GM18519 (cell line): Measurements from ENCODE around the gene TPRN.

Source experiments
- ATAC-seq: cut with Tn5 transposase; IDR thresholded peaks from one replicate; pipeline ENCODE4 v1.9.1; 2021; ENCODE audit warnings: mild to moderate bottlenecking, moderate library complexity; ENCODE audit not compliant: unreplicated experiment, low FRiP score

Gene TPRN

DNA sequence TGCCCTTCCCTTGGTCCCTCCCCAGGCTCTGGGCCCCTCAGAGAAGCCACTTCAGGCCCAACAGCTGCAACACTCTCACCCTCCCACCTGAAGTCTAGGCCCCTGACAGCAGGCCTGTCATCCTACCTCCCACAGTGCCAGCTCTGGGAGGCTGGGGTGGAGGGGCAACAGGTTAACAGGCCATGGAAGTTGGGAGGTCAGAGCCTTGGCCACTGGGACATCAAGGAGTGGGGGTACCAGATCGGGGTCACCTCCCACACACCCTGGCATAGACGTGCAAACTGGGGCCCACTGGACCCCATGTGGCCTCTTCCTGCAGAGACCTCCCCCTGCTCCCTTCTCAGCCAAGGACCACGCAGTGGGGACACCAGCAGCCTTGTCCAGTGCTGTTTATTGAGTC, 9.3 kb downstream of the TPRN start:
- ATAC-seq = no peak

GRCh38 chr9:137190315-137190856, 10.2 kb downstream of the TPRN start:
- no peak for ATAC-seq

GRCh38 chr9:137189297-137190295, 10.9 kb downstream of the TPRN start:
- ATAC-seq = no peak

- ATAC-seq = peak; percentile 61
Measured at GRCh38 chr9:137188490-137189296, 11.8 kb downstream of the TPRN start, which contains the start of the genes ANAPC2 and SSNA1. Gene ANAPC2, minus strand, starts transcription at chr9:137188560. Its CDS starts 28 bp downstream, at chr9:137188532. Gene SSNA1, plus strand, starts transcription at chr9:137188676. Its CDS starts 51 bp downstream, at chr9:137188727.

DNA sequence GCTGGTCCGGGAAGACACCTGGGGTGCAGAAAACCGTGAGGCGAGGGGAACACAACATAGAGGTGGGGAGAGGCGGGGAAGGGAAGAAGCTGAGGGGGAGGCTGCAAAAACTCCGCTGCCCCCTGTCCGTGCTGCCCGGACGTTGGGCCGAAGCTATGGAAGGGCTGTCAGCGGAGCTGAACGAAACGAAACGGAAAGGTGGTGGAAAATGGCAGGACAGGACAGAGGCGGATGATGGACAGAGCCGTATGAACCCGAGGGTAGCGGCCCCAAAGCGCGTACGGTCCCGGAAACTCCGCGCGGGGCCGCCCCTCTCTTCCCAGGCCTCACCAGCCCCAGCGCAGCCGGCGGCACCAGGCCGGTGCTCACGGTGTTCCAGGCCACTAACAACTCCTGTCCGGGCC, 12.5 kb downstream of the TPRN start:
- ATAC-seq = no peak

GRCh38 chr9:137187386-137187785, 13.2 kb downstream of the TPRN start:
- ATAC-seq = no peak

GRCh38 chr9:137186385-137186784, 14.2 kb downstream of the TPRN start:
- no peak for ATAC-seq

GRCh38 chr9:137185921-137186320, 14.6 kb downstream of the TPRN start:
- ATAC-seq = no peak

DNA sequence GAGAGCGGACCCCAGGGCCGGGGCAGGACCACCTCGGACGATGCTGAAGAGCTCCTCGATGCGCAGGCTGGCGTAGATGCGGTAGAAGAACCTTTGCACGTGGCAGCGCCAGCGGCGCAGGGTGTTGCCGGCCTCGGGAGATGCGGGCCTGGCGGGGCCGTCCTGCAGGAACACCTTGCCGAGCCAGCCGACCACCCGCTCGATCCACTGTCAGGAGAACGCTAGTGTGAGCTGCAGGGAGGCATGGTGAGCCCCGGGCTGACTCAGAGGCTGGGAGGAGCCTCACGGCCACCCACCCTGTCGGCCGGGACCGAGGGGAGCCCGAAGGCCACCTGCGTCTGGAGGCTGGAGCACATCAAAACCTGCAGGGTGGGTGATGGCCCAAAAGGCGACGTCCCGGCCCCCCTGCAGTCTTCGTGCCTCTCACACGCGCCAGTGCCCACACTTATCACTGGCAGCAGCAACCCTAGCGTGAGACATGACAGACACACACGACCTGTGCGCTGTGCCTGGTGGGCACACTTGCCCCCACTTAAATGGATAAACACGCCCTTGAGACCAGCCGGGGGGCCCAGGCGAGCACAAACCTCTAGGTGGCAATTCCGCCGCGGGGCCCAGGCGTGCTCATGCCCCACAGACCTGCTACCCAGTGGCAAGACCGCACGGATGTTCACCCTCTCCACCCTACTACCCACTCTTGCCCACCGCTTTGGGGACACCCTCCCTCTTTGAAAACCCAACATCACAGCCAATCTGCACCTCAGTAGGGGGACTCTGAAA, 15.5 kb downstream of the TPRN start:
- no peak for ATAC-seq

- ATAC-seq = no peak
Measured at GRCh38 chr9:137183980-137184595, 16.5 kb downstream of the TPRN start.

- ATAC-seq = no peak
Measured at GRCh38 chr9:137182836-137183235, 17.7 kb downstream of the TPRN start.

- ATAC-seq = no peak
Measured at GRCh38 chr9:137181680-137182079, 18.9 kb downstream of the TPRN start.

DNA sequence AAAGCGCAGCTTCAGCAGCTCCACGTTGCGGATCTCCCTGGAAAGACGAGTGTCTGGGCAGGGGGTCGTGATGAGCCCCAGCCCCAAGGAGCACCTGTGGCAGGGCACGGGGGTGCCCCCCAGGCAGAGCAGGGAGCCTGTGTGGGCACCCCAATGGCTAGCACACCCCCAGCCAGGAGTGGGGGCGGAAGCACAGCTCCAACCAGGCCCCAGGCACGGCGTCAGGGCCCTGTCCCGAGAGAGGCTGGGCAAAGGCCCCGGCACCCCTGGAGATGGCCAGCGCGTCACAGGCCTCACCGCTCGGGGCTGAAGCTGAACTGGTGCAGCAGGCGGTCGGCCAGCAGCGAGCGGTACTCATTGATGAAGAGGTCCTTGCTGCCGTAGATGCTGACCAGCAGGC, 20.1 kb downstream of the TPRN start:
- no peak for ATAC-seq

- ATAC-seq = no peak
Measured at GRCh38 chr9:137179761-137180160, 20.8 kb downstream of the TPRN start.

DNA sequence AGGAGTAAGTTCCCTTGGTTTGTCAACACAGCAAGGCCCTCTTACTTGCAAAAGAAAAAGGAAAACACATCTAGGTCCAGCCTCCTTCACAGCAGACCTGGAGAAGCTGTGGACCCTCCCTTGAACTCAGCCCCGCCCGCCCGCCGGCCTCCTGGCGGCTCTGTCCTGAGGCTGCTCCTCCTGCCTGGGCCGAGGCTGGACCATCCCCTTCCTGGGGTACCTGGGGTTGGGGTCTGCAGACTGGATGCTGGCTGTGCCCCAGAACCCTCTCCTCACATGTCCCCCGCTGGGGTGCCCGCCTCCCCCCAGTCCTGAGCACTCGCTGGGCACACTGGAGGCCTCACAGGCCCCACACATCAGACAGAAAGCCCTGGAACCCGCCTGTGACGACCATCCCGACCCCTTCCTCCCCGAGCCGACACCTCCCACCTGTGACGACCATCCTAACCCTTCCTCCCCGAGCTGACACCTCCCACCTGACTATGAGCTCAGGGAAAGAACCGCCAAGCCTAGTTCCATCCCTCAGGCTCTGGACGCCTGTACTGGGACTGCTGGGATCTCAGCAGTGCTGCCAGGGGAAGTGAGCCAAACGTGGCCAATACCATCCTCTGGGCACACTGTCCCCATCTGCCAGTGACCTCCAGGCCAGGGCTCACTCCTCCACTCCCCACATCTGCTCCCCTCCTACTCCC, 21.5 kb downstream of the TPRN start:
- ATAC-seq = no peak

DNA sequence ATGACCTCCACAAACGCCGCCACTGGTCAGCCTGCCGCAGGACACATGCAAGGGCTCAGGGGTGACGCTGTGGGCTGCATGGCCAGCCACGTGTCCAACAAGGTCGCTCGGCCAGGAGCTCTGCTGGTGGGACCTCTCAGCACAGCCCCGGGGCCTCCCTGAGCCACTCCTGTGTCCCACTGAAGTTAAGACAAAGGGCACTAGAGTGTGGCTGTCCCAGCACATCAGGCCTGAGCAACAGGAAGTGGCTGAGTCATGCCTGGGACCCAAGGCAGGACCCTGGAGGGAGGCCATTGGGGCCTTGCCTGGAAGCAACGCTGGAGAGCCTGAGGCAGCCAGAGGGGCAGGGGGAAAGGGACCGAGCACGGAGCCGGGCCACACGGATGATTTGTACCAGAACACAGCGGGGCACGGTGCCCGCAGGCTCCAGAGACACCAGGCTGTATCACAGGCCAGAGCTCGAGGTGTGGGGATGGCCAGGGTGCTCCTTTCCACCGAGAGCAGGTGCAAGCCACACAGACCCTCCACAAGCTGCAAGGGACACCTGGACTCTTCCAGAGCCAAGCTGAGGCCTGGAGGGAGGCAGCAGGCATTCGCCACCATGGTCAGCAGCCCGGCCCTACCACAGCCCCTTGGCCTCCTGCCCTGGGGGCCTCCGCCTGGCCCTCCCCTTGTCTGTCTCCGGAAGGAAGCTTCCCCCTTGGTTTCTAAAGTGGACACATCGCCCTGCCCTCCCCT, 22.2 kb downstream of the TPRN start:
- no peak for ATAC-seq

- ATAC-seq = no peak
Measured at GRCh38 chr9:137176302-137177182, 24.0 kb downstream of the TPRN start.
